Activated CD8-positive, alpha-beta memory T cell treated with anti-CD3 and anti-CD28 coated beads for 24 hours (primary cell): Measurements from ENCODE around the gene HCAR3.

Experiments used
- DNase-seq: peaks from one replicate; pipeline ENCODE4 v3.0.0-alpha.2; 2020

The HCAR3 gene

GRCh38 chr12:122665759-122666158 lies 50.9 kb downstream of the HCAR3 start:
- DNase-seq, result no peak

DNA sequence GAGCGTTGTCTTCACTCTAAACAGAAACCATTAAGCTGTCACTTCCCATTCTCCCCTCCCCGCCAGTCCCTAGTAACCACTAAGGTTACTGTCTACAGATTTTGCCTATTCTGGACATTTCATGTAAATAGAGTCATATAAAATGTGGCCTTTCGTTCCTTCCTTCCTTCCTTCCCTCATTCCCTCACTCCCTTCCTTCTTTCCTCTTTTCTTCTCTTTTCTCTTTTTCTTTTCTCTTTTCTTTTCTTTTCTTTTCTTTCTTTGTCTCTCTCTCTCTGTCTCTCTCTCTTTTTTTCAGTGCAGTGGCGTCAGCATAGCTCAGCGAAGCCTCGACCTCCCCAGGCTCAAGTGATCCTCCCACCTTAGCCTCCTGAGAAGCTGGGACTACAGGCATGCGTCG lies 51.3 kb downstream of the HCAR3 start:
- no peak for DNase-seq
